Mesenchymal stem cell (in vitro differentiated cells and primary cell): ENCODE results near the gene DCST2.
"Not testable (repeated sequence)": the region's sequence is repeated elsewhere in the genome, so short reads cannot be mapped to it uniquely, and the experiment has no call there.

ENCODE experiments used
- DNase-seq: peaks from one replicate; pipeline ENCODE4 v3.0.0-alpha.2; 2013
- H2AFZ ChIP-seq: one replicate; pipeline ENCODE4 v1.6.1; 2013; ENCODE audit warnings: low read depth, mild to moderate bottlenecking, control low read depth, inconsistent platforms, low read length, moderate library complexity
- H2AK5ac ChIP-seq: 2 replicates; pipeline ENCODE4 v1.6.1; 2013; ENCODE audit warnings: low read length, moderate library complexity, mild to moderate bottlenecking, inconsistent platforms; ENCODE audit not compliant: severe bottlenecking
- H2BK120ac ChIP-seq: one replicate; pipeline ENCODE4 v1.6.1; 2013; ENCODE audit warnings: low read depth, mild to moderate bottlenecking, inconsistent platforms, low read length, moderate library complexity
- H2BK12ac ChIP-seq, 2 experiments: one replicate each; pipeline ENCODE4 v1.6.1; 2013; ENCODE audit warnings: inconsistent platforms in 2 of 2, low read length in 2 of 2, mild to moderate bottlenecking in 2 of 2, moderate library complexity in 2 of 2, control low read depth in 1 of 2
- H2BK15ac ChIP-seq: one replicate; pipeline ENCODE4 v1.6.1; 2013; ENCODE audit warnings: mild to moderate bottlenecking, low read depth, inconsistent platforms; ENCODE audit not compliant: poor library complexity, severe bottlenecking
- H2BK5ac ChIP-seq: 2 replicates; pipeline ENCODE4 v1.6.1; 2013; ENCODE audit warnings: low read depth, mild to moderate bottlenecking, low read length, control low read depth, inconsistent platforms; ENCODE audit not compliant: poor library complexity, severe bottlenecking
- H3K14ac ChIP-seq, 2 experiments: one replicate each; pipeline ENCODE4 v1.6.1; 2013; ENCODE audit warnings: inconsistent platforms in 2 of 2, low read length in 2 of 2, control low read depth in 1 of 2, mild to moderate bottlenecking in 1 of 2, moderate library complexity in 1 of 2
- H3K18ac ChIP-seq, 2 experiments: one replicate each; pipeline ENCODE4 v1.6.1; 2013; ENCODE audit warnings: inconsistent platforms in 2 of 2, low read length in 2 of 2, control low read depth in 1 of 2, low read depth in 1 of 2, mild to moderate bottlenecking in 1 of 2
- H3K23ac ChIP-seq, 2 experiments: one replicate each; pipeline ENCODE4 v1.6.1; 2013; ENCODE audit warnings: inconsistent platforms in 2 of 2, low read length in 2 of 2, mild to moderate bottlenecking in 2 of 2, moderate library complexity in 2 of 2, control low read depth in 1 of 2
- H3K27ac ChIP-seq: 2 replicates; pipeline ENCODE4 v1.5.1; 2013; ENCODE audit warnings: mild to moderate bottlenecking, moderate library complexity, low read length, control low read depth, inconsistent platforms; ENCODE audit not compliant: poor library complexity, severe bottlenecking
- H3K27me3 ChIP-seq, 2 experiments: 2 replicates each; pipeline versions ENCODE4 v1.6.1 to v1.7.0; 2013; ENCODE audit warnings: low read length in 2 of 2, mild to moderate bottlenecking in 2 of 2, moderate library complexity in 2 of 2, control low read depth in 1 of 2, inconsistent platforms in 1 of 2; ENCODE audit not compliant: control insufficient read depth in 1 of 2, insufficient read depth in 1 of 2
- H3K36me3 ChIP-seq, 2 experiments: 2 replicates each; pipeline versions ENCODE4 v1.6.1 to v1.7.0; 2013; ENCODE audit warnings: low read length in 2 of 2, control low read depth in 1 of 2, inconsistent platforms in 1 of 2, low read depth in 1 of 2, mild to moderate bottlenecking in 1 of 2; ENCODE audit not compliant: insufficient read depth in 2 of 2, control insufficient read depth in 1 of 2
- H3K4ac ChIP-seq, 2 experiments: one replicate each; pipeline ENCODE4 v1.6.1; 2013; ENCODE audit warnings: inconsistent platforms in 2 of 2, low read length in 2 of 2, mild to moderate bottlenecking in 2 of 2, moderate library complexity in 2 of 2, control low read depth in 1 of 2, low read depth in 1 of 2
- H3K4me1 ChIP-seq: 2 replicates; pipeline ENCODE4 v1.6.1; 2013; ENCODE audit warnings: low read depth, low read length, control low read depth; ENCODE audit not compliant: control insufficient read depth, insufficient read depth
- H3K4me2 ChIP-seq: 2 replicates; pipeline ENCODE4 v1.6.1; 2013; ENCODE audit warnings: low read length, mild to moderate bottlenecking, inconsistent platforms; ENCODE audit not compliant: poor library complexity, severe bottlenecking
- H3K4me3 ChIP-seq, 2 experiments: 2 replicates each; pipeline versions ENCODE4 v1.5.1 to v1.7.0; 2013; ENCODE audit warnings: low read length in 2 of 2, mild to moderate bottlenecking in 2 of 2, control low read depth in 1 of 2, low read depth in 1 of 2; ENCODE audit not compliant: insufficient read depth in 1 of 2
- H3K79me1 ChIP-seq: replicated peaks from 2 replicates; pipeline ENCODE4 v1.6.1; 2013; ENCODE audit warnings: mild to moderate bottlenecking, control low read depth, low read length, inconsistent platforms; ENCODE audit not compliant: poor library complexity, severe bottlenecking
- H3K9ac ChIP-seq: 2 replicates; pipeline ENCODE4 v1.7.0; 2013; ENCODE audit warnings: mild to moderate bottlenecking, low read length, moderate library complexity
- H3K9me3 ChIP-seq: 2 replicates; pipeline ENCODE4 v1.7.0; 2013; ENCODE audit warnings: mild to moderate bottlenecking, low read length; ENCODE audit not compliant: control insufficient read depth
- H4K8ac ChIP-seq: one replicate; pipeline ENCODE4 v1.6.1; 2013; ENCODE audit warnings: inconsistent platforms, mild to moderate bottlenecking, low read length, moderate library complexity
- H4K91ac ChIP-seq: one replicate; pipeline ENCODE4 v1.6.1; 2013; ENCODE audit warnings: mild to moderate bottlenecking, low read length, inconsistent platforms
- WGBS: methylation state at CpG from one replicate; pipeline ENCODE4 v1.1.7; 2013; ENCODE audit warnings: mixed read lengths; 5-methylcytosine and 5-hydroxymethylcytosine counted together

DCST2 gene

GRCh38 chr1:154982897-154983648, 50.5 kb downstream of the DCST2 start, which contains the start of gene FLAD1:
Gene FLAD1, plus strand, starts transcription at chr1:154983344. Its CDS starts 351 bp downstream, at chr1:154983695.
- peak; percentile 100 for DNase-seq
- peak within 1 kb of the TSS; percentile 91 for H3K4me2 ChIP-seq
- peak within 1 kb of the TSS in 1 of 2 experiments; percentile 38 for H2BK12ac ChIP-seq
- no peak within 1 kb of the TSS for H2BK15ac ChIP-seq
- H2AFZ ChIP-seq, result peak within 1 kb of the TSS; percentile 73
- H3K4me3 ChIP-seq, result peak within 1 kb of the TSS; percentile 64 to 91
- WGBS, result under 1% methylated on average over 26 of the region's 26 CpGs
- peak within 1 kb of the TSS; percentile 27 for H4K8ac ChIP-seq
- H2BK120ac ChIP-seq, result no peak within 1 kb of the TSS
- H3K4me1 ChIP-seq, result peaks cover 9% of the 10 kb centered on the region
- H3K9me3 ChIP-seq, result no peaks in the 10 kb centered on the region
- H3K36me3 ChIP-seq, result peaks cover 15 to 25% of the 10 kb centered on the region in 2 experiments
- H3K18ac ChIP-seq, result no peak within 1 kb of the TSS
- H3K14ac ChIP-seq, result no peak within 1 kb of the TSS
- peak within 1 kb of the TSS; percentile 64 for H2AK5ac ChIP-seq
- peak within 1 kb of the TSS; percentile 66 for H3K27ac ChIP-seq
- H3K23ac ChIP-seq, result no peak within 1 kb of the TSS
- peaks cover 24% of the 10 kb centered on the region for H3K79me1 ChIP-seq
- peak within 1 kb of the TSS; percentile 73 for H4K91ac ChIP-seq
- H3K9ac ChIP-seq, result peak within 1 kb of the TSS; percentile 89
- peak within 1 kb of the TSS in 1 of 2 experiments; percentile 66 for H3K4ac ChIP-seq
- H2BK5ac ChIP-seq, result no peak within 1 kb of the TSS
- H3K27me3 ChIP-seq, result no peaks in the 10 kb centered on the region

GRCh38 chr1:154982341-154982740, 51.2 kb downstream of the DCST2 start:
- Histone ChIP-seq H3K4me2 (peak overlapping the region; percentile 51), H3K9ac (peak overlapping the region; percentile 89), H3K4me1 (peaks cover 7% of the 10 kb centered on the region), H3K23ac (no peak overlapping the region), H2BK12ac (no peak overlapping the region), H2AFZ (no peak overlapping the region), H3K4me3 (peak overlapping the region in 1 of 2 experiments; percentile 91), H3K9me3 (no peaks in the 10 kb centered on the region), H3K79me1 (peaks cover 18% of the 10 kb centered on the region), H3K27ac (no peak overlapping the region), H3K36me3 (peaks cover 8 to 19% of the 10 kb centered on the region in 2 experiments), H3K4ac (no peak overlapping the region), H4K91ac (no peak overlapping the region), H3K18ac (no peak overlapping the region), H4K8ac (no peak overlapping the region), H2BK15ac (no peak overlapping the region), H2BK5ac (no peak overlapping the region), H2AK5ac (peak overlapping the region; percentile 47), H2BK120ac (no peak overlapping the region), H3K27me3 (no peaks in the 10 kb centered on the region), H3K14ac (no peak overlapping the region)
- no peak for DNase-seq
- 47% methylated on average over 4 of the region's 6 CpGs for WGBS

DNA sequence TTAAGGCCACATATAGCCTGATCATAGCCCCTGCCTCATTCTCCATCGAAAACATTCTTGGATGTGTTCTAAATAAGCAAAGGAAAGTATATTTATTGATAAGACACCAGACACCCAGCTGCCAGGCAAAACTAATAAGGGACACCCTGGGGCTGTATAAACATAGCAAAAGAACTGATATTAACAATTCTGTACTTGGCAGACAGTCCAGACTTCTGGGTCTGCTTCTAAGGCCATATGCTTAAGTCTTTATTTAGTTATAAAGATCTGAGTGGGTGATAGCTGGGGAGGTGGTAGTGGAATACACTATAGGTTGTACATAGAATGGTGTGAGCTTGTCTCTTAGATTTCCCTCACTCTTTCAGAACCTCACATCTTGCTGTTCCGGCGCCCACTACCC, 55.2 kb downstream of the DCST2 start:
- DNase-seq, result no peak
- H3K23ac ChIP-seq, result no peak overlapping the region
- H2BK120ac ChIP-seq, result no peak overlapping the region
- no peaks in the 10 kb centered on the region for H3K9me3 ChIP-seq
- H3K4me1 ChIP-seq, result peaks cover 1% of the 10 kb centered on the region
- no peak overlapping the region for H3K18ac ChIP-seq
- peaks cover 0 to 15% of the 10 kb centered on the region in 2 experiments for H3K36me3 ChIP-seq
- H2AK5ac ChIP-seq, result no peak overlapping the region
- peak overlapping the region; percentile 27 for H3K9ac ChIP-seq
- H3K4me2 ChIP-seq, result no peak overlapping the region
- H4K91ac ChIP-seq, result no peak overlapping the region
- no peak overlapping the region for H4K8ac ChIP-seq
- H2BK15ac ChIP-seq, result no peak overlapping the region
- no peaks in the 10 kb centered on the region for H3K27me3 ChIP-seq
- peaks cover 12% of the 10 kb centered on the region for H3K79me1 ChIP-seq
- H2BK12ac ChIP-seq, result no peak overlapping the region
- H3K4me3 ChIP-seq, result no peak overlapping the region
- no peak overlapping the region for H3K14ac ChIP-seq
- WGBS, result no CpG with 5 or more reads among the region's 3 CpGs
- no peak overlapping the region for H3K27ac ChIP-seq
- H3K4ac ChIP-seq, result no peak overlapping the region
- no peak overlapping the region for H2AFZ ChIP-seq
- no peak overlapping the region for H2BK5ac ChIP-seq

DNA sequence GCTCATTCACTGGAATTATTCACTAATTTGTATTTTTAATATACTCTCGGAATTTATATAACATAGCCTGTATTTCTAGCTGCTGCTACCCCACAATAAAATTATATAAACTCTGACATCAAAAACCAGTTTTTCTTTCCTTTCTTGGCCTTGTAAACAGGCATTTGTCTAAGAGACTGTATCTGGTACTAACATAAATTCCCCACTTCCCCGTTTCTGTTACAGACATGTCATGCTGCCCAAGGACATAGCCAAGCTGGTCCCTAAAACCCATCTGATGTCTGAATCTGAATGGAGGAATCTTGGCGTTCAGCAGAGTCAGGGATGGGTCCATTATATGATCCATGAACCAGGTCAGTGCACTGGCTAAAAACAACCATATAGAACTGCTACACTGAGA, 55.8 kb downstream of the DCST2 start:
- H4K91ac ChIP-seq, H2AK5ac ChIP-seq, DNase-seq, H3K27ac ChIP-seq, H3K9me3 ChIP-seq, H2BK120ac ChIP-seq, H3K4me3 ChIP-seq, H3K14ac ChIP-seq, H2BK12ac ChIP-seq, H3K4me2 ChIP-seq, H4K8ac ChIP-seq, H3K27me3 ChIP-seq, H3K4me1 ChIP-seq, H3K4ac ChIP-seq, H2BK15ac ChIP-seq, H3K23ac ChIP-seq, H2AFZ ChIP-seq, H2BK5ac ChIP-seq, H3K18ac ChIP-seq: not testable (repeated sequence)
- H3K79me1 ChIP-seq, result peaks cover 12% of the 10 kb centered on the region
- peaks cover 0 to 15% of the 10 kb centered on the region in 2 experiments for H3K36me3 ChIP-seq
- peak overlapping the region; percentile 27 for H3K9ac ChIP-seq
- 97% methylated on average over 3 of the region's 3 CpGs for whole genome bisulfite sequencing
